Measurements from ENCODE around the gene MPP2. TPM values are rescaled to one million over a fixed set of nuclear protein-coding genes. Genes with fewer than 3 reads are reported as not detected.

The MPP2 gene
- total and polyA plus RNA-seq, 9 of the 15 experiments (the other 6 are each of a cell fraction or from before 2014, with no cell fraction given), result 0.04 to 1.0 (median 0.24) TPM

- TF ChIP-seq USF1 (CRISPR knock-in tag; IDR thresholded peaks at IDR 0.05) (no peak), AFF1 (IDR thresholded peaks at IDR 0.05; ENCODE audit: low read depth in 1 of 2, partially characterized antibody in 2 of 2) (no peak), E4F1 (CRISPR knock-in tag; IDR thresholded peaks at IDR 0.05; ENCODE audit: borderline replicate concordance) (no peak), ZNF143 (CRISPR knock-in tag; IDR thresholded peaks at IDR 0.05) (no peak), JUND (IDR thresholded peaks at IDR 0.05; ENCODE audit: borderline replicate concordance, low read depth, low read length) (no peak), JUND (tag; IDR thresholded peaks at IDR 0.05; ENCODE audit: borderline replicate concordance, low read depth, low read length) (no peak), MIER1 (IDR thresholded peaks at IDR 0.05; ENCODE audit: low read depth) (no peak), CHD1 (IDR thresholded peaks at IDR 0.05; ENCODE audit: low read length) (no peak), PTRF (tag; IDR thresholded peaks at IDR 0.05) (no peak), SIN3A (IDR thresholded peaks at IDR 0.05; ENCODE audit: borderline replicate concordance in 2 of 2, control insufficient read depth in 1 of 2, low read depth in 2 of 2, low read length in 2 of 2) (no peak), XRCC5 (IDR thresholded peaks at IDR 0.05; ENCODE audit: low read depth, low read length) (no peak), ZNF639 (CRISPR knock-in tag; conservative IDR thresholded peaks at IDR 0.05 in 1 of 2, IDR thresholded peaks at IDR 0.05 in 1 of 2) (no peak), ZNF23 (CRISPR knock-in tag; IDR thresholded peaks at IDR 0.05) (no peak), ETS2 (tag; IDR thresholded peaks at IDR 0.05; ENCODE audit: borderline replicate concordance, poor library complexity, severe bottlenecking) (no peak), LCOR (CRISPR knock-in tag; IDR thresholded peaks at IDR 0.05) (no peak), ZNF174 (CRISPR knock-in tag; IDR thresholded peaks at IDR 0.05) (no peak), FOXM1 (IDR thresholded peaks at IDR 0.05; ENCODE audit: low read depth) (no peak), FOXM1 (CRISPR knock-in tag; IDR thresholded peaks at IDR 0.05; ENCODE audit: low read depth) (no peak)
These were observed 1.1 kb downstream of the MPP2 start (continued) for GRCh38 chr17:43905985-43906852.

All from K562 (cell line).